GM10248 (cell line): ENCODE data around the gene SNX32.

Source experiments
- CTCF ChIA-PET: fragments of 300-600 bp; sonication (Branson Sonifier 250); formaldehyde crosslinking; extraction: SDS; loops from one replicate; lab custom pipeline; 2021; ENCODE audit warnings: antibody characterized with exemption; lab: Yijun Ruan, JAX
- POLR2A ChIA-PET: fragments of 350-650 bp; sonication (Branson Sonifier 250); formaldehyde crosslinking; extraction: SDS; loops from one replicate; lab custom pipeline; 2020; ENCODE audit warnings: antibody characterized with exemption; lab: Yijun Ruan, JAX
- DNase-seq: peaks from one replicate; pipeline ENCODE4 v3.0.0; 2012; ENCODE audit errors: extremely low spot score
- TF ChIP-seq, protein P1 (sequence below): IDR thresholded peaks from 2 replicates; pipeline ENCODE4 v1.5.1; 2012; ENCODE audit warnings: mild to moderate bottlenecking, low read depth; ENCODE audit errors: extremely low read depth, missing control alignments, control extremely low read depth

The SNX32 gene

DNA sequence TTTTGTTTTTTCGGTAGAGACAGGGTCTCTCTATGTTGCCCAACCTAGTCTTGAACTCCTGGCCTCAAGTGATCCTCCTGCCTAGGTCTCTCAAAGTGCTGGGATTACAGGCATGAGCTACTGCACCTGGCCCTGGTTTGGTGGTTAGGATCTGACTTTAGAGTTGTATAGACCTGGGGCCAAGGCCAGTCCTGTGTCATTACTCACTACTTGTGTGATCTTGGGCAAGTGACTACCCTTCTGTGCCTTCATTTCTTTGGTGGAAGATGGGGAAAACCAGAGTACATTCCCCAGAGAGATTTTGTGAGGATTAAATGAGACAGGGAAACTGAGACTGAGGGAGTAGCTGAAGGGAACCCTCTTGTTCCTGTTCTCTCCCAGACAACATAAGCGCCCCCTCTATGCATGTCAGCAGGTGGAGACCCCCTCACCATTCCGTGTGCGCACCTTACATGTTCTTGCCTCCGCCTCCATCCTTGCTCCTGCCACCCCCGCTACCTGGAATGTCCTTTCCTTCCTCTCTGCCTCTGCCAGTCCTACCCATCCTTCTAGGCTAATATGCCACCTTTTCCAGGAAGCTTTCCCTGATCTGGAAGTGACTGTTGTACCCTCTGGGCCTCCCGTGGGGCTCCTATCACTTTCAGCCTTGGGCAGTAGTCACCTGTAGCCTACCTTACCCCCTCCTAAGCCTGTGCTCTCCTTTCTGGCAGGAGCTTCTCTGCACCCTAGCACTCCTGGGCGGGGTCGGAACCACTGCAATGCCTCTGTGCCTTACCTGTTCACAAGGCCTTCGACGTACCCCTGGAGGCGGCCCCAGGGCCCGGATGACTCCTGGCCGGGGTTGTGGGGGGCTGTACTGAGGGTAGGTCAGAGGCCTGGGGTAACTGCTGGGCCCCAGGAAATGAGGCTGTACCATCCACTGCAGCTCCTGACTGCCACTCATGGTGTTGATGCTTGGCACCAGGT lies 62.6 kb downstream of the SNX32 start:
- DNase-seq = no peak
- ChIA-PET CTCF (interaction anchor here (1.0 to 14.6 kb wide), 7 partner anchors 10 to 149 kb away, joined by 3 to 199 read pairs (median 3); partner anchors contain the start of genes CTSW, FIBP and MUS81), POLR2A (interaction anchor here (0.6 kb wide), 2 partner anchors 72 to 922 kb away, joined by 3 to 9 read pairs; no protein-coding TSS in a partner anchor)
- TF ChIP-seq, protein P1, sequence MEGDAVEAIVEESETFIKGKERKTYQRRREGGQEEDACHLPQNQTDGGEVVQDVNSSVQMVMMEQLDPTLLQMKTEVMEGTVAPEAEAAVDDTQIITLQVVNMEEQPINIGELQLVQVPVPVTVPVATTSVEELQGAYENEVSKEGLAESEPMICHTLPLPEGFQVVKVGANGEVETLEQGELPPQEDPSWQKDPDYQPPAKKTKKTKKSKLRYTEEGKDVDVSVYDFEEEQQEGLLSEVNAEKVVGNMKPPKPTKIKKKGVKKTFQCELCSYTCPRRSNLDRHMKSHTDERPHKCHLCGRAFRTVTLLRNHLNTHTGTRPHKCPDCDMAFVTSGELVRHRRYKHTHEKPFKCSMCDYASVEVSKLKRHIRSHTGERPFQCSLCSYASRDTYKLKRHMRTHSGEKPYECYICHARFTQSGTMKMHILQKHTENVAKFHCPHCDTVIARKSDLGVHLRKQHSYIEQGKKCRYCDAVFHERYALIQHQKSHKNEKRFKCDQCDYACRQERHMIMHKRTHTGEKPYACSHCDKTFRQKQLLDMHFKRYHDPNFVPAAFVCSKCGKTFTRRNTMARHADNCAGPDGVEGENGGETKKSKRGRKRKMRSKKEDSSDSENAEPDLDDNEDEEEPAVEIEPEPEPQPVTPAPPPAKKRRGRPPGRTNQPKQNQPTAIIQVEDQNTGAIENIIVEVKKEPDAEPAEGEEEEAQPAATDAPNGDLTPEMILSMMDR = no peak

DNA sequence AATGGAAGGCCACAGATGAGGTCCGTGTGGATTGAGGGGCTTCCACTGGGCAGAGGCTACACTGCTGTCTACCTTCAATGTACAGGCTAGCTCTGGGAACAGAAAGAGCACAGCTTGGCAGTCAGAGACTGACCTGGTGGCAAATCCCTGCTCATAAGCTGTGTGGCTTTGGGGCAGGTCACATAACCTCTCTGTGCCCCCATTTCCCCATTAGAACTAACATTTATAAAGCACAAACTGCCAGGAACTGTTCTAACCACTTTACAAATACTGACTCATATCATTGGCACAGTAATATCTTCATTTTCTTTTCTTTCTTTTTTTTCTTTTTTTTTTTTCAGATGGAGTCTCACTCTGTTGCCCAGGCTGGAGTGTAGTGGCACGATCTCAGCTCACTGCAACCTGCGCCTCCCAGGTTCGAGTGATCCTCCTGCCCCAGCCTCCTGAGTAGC lies 63.3 kb downstream of the SNX32 start:
- TF ChIP-seq, protein P1 = no peak
- ChIA-PET POLR2A (no interaction called here), CTCF (interaction anchor here (1.1 to 14.6 kb wide), 2 partner anchors 15 to 149 kb away, joined by 3 to 199 read pairs; partner anchors contain the start of genes CTSW and FIBP)
- DNase-seq = no peak

DNA sequence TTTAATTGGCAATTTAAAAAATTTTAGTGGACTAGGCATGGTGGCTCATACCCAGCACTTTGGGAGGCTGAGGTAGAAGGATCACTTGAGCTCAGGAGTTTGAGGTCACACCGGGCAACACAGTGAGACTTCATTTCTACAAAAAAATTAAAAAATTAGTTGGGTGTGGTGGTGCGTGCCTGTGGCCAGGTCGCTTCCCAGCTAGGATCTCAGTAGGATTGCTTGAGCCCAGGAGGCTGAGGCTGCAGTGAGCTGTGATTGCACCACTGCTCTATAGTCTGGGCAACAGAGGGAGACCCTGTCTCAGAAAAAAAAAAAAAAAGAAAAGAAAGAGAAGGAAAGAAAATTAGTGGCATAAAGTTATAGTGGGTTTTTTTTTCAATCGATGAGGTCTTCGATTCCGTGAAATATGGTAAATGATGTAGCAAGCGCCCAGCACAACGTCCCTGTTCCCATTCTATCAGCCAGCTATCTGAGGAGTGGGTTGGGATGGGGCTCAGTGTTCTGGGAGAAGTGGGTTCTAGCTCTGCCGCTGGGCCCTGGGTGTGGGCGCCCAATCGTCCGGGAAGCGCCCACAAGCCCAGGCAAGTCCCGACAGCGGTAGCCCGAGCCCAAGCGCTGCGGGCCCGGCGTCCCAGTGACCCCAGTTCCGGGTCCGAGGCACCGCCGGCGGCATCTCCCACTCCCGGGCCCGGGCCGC lies 65.0 kb downstream of the SNX32 start:
- TF ChIP-seq, protein P1 = no peak
- CTCF ChIA-PET = interaction anchor here (1.6 to 14.6 kb wide), 4 partner anchors 9 to 119 kb away, joined by 4 to 199 read pairs (median 8); partner anchors contain the start of genes CCDC85B, CTSW and FIBP
- POLR2A ChIA-PET = no interaction called here
- no peak for DNase-seq

DNA sequence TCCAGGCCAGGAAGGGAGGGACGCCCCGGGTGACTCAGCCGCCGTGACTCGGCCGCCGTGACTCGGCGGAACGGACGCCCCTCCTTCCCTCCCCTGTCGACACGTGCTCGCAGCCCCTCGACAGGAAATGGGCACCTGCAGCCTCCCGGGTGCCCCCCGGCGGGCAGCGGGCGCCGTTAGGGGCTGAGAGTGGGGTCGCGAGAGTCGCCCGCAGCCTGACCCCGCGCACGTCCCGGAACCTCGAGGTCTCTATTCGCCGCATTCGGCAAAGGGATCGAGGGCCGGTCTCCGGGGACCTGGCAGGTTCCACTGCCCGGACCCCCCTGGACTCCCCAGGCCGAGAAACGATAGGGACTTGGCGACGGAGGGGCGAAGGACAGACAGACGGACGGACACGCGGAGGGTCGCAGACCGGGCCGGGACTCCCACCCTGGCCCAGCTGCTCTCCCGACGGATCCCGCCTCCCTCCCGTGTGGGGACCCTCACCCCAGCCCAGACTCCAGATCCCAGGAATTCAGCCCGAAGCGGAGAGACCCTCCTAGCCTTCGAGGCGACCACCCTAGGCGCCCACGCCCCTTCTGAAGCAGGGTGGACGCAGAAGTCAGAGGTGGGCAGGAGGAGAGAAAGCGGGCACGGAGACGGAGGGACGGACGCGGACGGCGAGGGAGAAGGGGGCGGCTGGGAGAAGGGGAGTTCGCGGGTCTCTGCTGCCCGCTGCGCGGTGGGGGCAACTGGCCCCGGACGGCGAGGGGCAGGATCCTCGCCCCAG lies 65.8 kb downstream of the SNX32 start:
- peak; percentile 58 for DNase-seq
- POLR2A ChIA-PET = interaction anchor here (2.3 kb wide), 1 partner anchor 9 kb away, joined by 10 read pairs; the partner anchor contains the start of gene CCDC85B

DNA sequence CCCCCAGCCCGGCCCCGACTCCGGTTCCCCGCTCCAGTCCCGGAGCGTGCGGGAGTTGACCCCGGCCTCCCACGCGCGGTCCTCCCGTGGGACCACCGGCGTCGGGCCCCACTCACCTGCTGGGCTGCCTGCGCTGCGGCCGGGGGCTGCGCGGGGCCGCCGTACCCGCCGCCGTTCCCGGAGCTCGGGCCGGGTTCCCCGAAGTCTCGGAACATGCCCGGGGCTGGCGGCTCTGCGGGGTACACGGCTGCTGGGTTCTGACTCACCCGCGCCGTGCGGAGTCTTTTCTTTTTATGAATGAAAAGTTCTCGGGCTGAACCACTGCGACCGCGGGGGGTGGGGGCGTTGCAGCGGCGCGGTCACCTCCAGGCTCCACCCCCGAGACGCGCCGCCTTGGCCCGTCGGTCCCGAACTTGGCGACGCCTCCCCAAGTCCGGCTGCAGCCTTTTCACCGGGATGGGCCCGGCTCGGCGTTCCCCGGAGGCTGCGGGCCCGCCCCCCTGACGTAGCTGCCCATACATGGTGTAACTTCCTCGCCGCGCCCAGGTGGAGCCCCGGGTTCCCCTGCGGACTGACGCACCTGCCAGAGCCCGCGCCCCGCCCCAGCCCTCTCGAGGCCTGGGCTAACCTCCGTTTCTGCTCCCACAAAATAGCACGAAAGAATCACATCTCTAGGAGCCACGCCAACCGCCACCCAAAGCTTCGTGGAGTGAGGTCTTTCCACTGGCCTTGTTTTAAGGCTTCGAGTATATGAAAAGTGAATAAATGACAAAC lies 66.5 kb downstream of the SNX32 start, which contains the start of gene FOSL1:
FOSL1 (minus strand) TSS at position 264 of the 774 bp plus-strand sequence; CDS start at position 215, 49 bp downstream.
- peak; percentile 93 for DNase-seq
- TF ChIP-seq, protein P1 = no peak
- CTCF ChIA-PET = interaction anchor here (1.0 to 8.0 kb wide), 7 partner anchors 9 to 88 kb away, joined by 3 to 80 read pairs (median 5); partner anchors contain the start of genes CCDC85B, FIBP and MUS81
- POLR2A ChIA-PET = interaction anchor here (1.0 to 2.3 kb wide), 2 partner anchors 9 to 79 kb away, joined by 3 to 10 read pairs; partner anchors contain the start of gene CCDC85B

More for the DNA sequence above, 65.8 kb downstream of the SNX32 start:
- TF ChIP-seq, protein P1 = no peak
- CTCF ChIA-PET = interaction anchor here (1.6 to 14.6 kb wide), 6 partner anchors 8 to 120 kb away, joined by 4 to 199 read pairs (median 20); partner anchors contain the start of genes CCDC85B, CTSW and FIBP
